GM12801 (cell line): ENCODE results near the gene ITPK1.

Source experiments
- TF ChIP-seq, protein P1 (sequence below): IDR thresholded peaks from one replicate; pipeline ENCODE4 v1.5.1; 2011; ENCODE audit warnings: control low read depth; ENCODE audit not compliant: insufficient read length; ENCODE audit errors: extremely low read depth

ITPK1 gene

GRCh38 chr14:93102141-93102540, 13.6 kb downstream of the ITPK1 start:
- TF ChIP-seq, protein P1, sequence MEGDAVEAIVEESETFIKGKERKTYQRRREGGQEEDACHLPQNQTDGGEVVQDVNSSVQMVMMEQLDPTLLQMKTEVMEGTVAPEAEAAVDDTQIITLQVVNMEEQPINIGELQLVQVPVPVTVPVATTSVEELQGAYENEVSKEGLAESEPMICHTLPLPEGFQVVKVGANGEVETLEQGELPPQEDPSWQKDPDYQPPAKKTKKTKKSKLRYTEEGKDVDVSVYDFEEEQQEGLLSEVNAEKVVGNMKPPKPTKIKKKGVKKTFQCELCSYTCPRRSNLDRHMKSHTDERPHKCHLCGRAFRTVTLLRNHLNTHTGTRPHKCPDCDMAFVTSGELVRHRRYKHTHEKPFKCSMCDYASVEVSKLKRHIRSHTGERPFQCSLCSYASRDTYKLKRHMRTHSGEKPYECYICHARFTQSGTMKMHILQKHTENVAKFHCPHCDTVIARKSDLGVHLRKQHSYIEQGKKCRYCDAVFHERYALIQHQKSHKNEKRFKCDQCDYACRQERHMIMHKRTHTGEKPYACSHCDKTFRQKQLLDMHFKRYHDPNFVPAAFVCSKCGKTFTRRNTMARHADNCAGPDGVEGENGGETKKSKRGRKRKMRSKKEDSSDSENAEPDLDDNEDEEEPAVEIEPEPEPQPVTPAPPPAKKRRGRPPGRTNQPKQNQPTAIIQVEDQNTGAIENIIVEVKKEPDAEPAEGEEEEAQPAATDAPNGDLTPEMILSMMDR = no peak

- TF ChIP-seq, protein P1 = no peak
Measured at GRCh38 chr14:93101181-93101580, 14.5 kb downstream of the ITPK1 start.

DNA sequence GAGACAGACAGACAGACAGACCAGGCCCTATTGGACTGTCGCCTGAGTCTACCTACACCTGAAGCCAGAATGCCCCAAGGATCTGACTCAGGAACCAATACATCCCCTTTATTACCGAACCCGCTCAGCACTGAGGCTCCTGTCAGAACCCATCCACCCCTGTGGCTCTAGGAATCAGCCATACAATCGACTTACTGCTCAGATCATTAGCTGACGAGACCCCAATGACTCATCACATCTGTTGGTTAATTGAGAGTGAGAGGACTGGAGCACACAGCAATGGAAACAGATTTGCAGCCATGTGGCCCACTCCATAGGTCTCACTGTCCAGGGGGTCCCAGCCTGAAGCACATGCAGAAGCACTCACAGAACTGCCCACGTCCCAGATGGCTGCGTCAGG, 15.2 kb downstream of the ITPK1 start:
- TF ChIP-seq, protein P1 = no peak

- TF ChIP-seq, protein P1 = no peak
Measured at GRCh38 chr14:93100100-93100499, 15.6 kb downstream of the ITPK1 start.

- TF ChIP-seq, protein P1 = no peak
Measured at GRCh38 chr14:93099643-93100042, 16.1 kb downstream of the ITPK1 start.

- TF ChIP-seq, protein P1 = no peak
Measured at GRCh38 chr14:93099196-93099595, 16.5 kb downstream of the ITPK1 start.

- TF ChIP-seq, protein P1 = no peak
Measured at GRCh38 chr14:93096691-93097322, 18.9 kb downstream of the ITPK1 start.
